ENCODE results near the gene LRFN2.

Gene LRFN2

DNA sequence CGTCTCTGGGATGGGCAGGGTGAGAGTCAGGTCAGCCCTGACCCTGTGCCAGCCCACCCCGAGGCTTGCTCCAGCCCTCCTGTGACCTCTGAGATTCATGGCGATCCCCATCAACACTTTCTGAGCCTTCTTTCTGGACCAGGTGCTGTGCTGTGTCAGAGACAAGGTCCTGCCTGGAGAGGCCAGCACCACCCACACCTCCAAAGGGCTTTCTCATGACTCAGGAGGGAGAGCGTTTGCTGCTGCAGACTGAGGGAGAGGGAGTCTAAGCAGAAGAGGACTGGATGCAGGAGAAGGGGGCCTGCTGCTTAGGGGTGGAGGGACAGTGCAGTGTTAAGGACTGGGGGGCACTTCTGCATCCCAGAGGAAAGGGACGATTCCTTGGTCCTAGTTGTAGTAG lies 193.5 kb downstream of the LRFN2 start:
- DNase-seq = no peak

DNA sequence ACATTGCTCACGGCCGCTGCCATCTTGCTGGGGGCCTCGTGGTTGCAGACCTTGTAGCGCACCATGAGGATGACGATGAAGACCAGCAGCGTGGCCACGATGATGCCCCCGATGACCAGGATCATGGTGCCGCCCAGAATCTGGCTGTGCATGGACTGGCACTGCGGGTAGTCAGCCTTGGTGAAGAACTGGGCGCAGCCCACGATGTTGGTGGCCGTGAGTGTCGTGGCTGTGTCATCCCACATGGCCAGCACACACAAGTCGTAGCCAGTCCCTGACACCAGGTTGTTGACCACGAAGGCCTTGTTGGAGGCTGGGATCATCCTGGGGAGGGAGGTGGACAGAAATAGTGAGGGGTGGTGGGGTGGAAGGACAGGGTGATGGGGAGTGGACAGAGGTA lies 194.6 kb downstream of the LRFN2 start:
- no peak for DNase-seq

DNA sequence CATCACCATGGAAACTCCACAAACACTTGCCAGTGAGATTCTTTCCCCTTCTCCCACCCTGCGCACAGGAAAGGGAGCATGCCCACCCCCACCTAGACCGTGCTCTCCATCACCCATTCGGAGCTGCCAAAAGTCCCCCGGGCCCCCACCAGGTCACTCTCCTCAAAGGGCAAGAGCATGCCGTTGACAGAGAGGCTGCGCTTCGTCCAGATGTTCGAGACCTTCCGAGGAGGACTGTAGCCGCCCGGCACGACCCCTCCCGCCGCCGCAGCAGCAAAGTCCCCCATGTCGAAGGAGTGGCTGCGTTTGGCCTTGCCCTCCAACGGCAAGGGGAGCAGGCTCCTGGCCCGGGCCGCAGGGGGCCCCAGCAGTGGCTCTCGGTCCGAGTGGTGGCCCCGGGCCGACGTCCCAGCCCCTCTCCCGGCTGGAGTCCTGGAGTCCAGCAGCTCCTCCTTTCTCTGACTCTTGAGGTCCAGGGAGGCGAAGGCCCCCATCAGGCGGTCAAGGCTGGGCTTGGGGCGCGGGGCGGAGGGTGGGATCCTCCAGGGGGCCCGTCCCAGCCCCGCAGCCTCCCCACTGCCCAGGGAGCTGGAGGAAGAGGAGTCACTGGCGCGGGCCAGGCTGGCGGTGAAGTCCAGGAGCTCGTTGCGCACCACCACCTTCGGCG lies 195.2 kb downstream of the LRFN2 start:
- DNase-seq = no peak

DNA sequence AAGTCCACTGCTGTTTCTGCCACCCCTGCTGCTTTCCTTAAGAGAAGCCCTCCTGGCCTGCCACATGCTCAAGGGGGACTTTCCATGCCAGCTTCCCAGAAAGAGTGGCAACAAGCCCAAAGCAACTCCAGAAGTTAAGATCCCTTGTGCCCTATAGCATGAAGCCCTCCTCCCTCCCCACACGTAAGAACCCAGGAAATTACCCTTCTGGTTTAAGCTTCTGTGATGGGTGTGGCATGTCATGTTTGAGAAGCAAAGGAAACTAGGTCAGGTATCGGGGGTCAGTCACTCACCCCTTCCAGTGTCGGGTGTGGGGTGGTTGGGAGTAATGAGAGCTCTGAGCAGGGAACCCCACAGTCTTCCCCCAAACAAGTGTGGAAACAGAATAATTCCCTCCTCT lies 196.1 kb downstream of the LRFN2 start:
- no peak for DNase-seq

DNA sequence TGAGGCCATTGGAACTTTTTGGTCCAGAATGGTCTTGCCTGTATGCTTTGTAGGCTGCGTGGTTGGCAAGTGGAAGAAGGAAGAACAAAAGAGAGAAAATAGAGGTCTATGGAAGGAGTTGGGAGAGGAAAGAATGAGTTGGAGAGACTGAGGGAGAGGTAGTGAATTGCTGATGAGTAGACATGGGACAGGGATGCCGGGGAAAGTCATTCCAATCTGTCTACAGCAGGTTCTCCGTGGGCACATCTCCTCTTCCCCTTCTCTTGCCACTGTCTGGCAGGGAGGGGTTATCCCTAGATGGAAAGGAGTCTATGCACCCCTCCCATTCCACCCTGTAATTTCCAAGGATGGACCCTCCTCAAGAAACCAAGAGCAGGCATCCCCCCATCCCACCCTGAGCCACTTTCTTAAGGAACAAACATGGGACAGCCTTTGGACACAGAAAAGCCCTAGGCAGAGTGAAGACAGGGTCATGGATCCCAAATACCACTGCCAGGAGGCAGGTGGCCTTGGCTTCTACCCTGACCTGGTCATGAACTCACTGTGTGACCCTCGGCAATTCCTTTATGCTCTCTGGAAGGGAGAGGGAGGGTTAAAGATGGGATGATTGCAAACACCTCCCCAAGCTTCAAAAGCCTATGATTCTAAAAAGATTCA lies 196.9 kb downstream of the LRFN2 start:
- DNase-seq = no peak

DNA sequence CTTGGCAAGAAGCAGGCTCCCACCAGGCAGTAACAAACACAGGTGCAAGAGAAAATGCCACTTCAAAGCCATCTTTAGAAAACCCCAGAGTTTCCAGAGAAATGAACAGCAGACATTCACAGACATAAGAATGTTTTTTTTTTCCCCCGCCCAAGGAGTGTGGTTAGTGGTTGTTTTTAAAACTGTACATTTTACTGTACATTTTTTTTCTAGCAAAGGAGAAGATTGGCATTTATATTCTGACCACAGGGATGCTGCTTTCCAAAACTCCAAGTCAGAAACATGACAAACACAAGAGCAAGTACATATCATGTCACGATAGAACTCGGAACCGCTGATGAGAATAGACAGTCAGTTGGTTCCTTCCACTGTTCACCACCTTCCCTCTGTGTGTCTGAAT lies 197.9 kb downstream of the LRFN2 start:
- DNase-seq = no peak

DNA sequence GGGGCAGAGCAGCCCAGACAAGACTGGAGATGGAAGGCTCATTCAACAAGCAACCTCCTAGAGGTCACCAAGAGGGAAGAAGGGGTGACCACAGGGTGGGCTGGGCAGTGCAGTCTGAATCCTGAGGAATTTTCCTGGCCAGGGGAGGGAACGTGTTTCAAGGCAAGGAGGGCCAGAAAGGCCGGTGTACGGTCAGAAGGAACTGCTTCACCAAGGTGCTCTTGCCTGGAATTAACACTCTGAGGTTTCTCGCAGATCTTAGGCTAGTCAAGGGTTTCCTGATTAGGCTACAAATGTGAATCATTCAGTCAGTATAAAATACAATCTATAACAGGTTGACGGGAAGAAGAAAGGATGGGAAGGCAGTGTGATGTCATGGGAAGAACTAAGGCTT lies 199.3 kb downstream of the LRFN2 start:
- DNase-seq = no peak

DNA sequence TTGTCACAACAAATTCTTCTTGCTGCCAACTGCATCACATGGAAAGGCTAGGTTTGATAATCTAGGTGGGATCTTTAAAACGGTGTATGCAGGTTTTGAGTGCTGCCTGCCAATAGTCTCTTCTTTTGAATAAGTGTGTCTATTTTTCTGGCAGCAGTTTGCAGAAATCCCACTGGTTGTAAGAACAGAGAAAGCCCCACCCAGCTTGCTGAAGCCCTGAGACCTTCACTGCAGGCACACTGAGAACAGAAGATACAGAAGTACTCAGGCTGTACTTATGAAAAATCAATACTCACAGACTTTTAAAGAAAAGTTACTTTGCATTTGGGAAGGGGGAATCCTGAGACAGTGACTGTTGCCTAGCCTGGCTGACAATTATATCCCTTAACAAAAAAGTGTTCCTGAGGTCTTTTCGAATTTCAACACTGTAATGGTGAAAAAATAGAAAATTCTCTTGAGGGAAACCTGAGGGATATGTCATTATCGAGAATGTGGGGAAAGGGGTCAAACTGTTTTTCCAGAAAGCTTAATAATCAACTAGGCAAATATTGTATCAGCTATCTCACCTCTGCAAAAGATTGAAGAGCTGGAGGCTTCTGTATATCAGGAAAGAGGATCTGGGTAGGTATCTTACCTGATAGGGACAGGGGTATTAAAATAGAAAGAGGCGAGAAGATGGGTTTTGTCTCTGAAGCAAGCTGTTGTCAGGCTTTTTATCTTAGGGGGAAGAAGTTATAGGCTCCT lies 199.9 kb downstream of the LRFN2 start:
- no peak for DNase-seq

DNA sequence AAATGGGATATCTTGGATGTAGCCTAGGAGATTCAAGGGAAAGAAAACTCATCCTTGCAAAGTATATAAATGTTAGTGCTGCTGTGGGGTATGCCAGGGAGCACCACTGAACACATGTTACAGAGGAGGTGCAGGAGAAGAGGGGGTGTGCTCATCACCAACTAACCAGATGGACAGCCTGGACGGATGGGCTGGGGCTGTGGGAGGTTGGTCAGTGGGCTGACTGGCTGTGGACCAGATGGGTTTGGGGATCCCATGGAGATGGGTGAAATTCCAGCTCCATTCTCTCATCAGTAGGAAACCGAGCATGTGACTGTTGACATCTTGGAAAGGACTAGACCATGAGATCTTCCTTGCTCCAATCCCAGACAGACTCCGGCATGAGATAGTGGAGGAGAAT lies 201.0 kb downstream of the LRFN2 start:
- DNase-seq = no peak

DNA sequence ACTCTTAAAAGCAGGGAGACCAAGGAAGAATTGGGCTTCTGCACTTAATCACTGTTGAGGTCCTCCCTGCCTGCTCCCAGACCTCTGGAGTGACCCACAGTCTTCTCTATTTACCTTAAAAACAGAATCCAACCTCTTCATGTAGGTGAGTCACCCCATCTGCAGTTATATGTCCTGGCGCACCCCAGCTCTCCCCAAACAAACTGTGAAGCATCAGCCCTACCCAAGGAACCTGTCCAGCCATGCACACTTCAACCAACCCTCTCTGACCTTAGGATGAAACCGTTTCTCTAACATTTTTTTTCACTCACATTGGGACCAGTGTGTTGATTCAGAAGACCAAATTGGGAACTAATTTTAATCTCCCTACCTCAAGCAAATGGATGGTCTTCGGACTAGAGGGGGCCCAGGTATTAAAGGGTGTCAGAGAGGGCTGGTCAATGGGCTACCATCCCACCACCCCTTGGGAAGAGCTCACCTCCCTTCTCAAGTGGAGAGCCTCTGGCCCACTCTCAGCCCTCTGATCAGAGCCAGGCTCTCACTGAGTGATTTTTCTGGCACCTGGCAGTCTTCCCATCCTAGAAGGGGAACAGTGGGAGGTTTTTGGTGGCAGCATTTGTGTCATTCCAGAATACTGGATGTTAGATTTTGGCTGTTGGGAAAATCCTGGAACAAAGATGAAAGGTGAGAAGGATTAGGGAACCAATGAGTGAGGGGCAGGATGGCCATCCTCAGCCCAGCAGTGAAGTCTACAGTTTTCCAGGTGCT lies 203.6 kb downstream of the LRFN2 start:
- no peak for DNase-seq

DNA sequence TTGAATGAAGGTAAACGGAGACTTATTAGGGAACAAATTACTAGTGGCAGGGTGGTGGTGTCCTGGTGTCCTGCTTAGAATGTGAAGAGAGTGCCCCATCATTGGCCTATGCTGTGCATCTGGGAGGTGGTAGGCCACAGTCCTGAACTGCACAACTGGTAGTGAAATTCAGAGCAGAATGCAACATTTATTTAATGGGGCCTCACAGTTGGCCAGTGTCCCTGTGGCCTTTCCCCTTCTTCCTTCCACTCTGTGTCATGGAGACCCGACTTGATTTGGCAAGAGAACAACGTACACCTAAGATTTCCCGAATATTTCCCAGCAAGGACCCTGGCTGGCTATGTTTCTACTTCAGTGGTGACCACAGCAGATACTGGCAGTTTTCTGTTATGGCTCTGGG lies 206.9 kb downstream of the LRFN2 start:
- DNase-seq = no peak

DNA sequence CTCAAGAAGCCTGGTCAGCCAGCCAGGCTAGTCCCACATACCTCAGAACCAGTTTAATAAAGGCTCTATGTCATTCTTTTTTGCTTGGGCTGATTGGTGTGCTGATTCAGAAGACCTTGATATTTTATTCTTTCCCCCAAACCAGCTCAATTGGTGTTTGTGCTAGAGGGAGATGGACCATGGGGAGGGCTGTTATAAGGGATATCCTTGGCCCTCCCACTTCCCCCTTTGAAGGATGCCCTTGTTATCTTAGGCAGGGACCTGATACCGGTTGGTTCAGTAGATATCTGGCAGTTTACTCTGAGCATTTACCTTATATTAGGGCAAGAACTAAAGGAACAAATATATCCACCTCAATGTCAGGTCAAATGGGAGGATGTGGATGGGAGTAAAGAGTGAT lies 207.4 kb downstream of the LRFN2 start:
- no peak for DNase-seq

DNA sequence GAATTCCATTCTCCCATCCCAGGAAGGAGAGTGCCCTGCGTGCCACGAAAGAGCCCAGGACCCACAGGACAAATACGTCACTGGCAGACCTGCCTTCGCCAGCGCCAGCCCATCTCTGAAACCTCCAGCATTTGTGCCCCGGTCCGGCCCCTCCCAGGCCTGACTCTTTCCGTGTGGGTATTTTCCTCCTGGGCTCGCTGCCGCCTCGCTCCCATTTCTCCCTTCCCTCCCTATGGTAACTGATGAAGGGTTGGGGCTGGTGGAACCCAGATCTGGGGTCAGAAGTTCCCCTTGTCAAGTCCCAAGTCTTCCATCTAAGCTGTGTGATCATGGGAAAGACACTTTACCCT lies 208.5 kb downstream of the LRFN2 start:
- no peak for DNase-seq

DNA sequence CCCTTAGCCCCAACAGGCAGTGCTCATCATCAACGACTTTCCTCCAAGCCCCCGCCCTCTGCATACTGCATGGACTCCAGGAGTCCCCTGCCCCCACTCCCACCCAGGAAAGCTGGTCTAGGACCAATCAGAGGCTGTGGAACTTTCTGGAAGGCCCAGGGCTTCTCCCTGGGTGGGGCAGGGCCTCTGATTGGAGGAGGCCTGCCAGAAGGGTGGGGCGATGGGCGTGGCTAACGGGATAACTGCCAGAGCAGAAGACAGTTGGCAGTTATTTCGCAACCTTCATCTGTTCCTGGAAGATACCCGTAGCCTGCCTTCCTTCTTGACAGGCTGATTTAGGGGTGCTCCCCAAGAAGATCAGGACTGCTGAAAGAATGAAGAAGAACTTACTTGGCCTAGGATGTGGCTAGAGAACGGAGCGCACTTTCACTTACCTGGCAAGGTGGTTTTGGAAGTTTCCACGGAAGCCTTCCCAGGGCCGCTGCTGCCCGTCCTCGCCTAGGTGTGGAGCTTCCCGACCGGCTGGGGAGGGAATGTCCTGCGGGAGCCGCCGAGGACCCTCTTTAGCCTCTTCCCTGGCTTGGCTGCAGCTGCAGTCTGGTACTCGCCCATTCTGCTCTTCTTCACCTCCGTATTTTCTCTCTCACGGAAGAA lies 209.0 kb downstream of the LRFN2 start:
- DNase-seq = peak; percentile 20

DNA sequence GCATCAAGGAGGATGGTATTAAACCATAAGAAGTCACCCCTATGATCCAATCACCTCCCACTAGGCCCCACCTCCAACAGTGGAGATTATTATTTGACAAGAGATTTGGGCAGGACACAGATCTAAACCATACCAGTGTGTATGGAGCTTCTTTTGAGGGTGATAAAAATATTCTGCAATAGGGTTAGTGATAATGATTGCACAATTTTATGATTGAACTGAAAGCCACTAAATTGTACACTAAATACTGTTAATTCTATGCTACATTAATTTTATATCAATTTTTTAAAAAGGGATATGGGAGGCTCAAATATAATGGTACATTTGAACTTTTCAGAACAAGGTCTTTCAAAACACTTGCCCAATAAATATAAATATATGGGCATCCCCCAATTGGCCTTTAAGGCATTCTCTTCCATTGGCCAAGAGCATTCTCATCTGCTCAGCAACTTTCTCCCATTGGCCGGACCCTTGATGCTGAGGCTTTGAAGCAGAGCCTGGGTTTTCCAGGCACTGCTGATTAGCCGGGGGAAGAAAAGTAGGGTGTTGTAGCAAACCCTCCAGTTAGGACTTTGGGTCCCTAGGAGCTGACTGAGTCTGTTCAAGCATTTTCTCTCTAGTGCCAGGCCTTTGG lies 209.9 kb downstream of the LRFN2 start:
- no peak for DNase-seq

DNA sequence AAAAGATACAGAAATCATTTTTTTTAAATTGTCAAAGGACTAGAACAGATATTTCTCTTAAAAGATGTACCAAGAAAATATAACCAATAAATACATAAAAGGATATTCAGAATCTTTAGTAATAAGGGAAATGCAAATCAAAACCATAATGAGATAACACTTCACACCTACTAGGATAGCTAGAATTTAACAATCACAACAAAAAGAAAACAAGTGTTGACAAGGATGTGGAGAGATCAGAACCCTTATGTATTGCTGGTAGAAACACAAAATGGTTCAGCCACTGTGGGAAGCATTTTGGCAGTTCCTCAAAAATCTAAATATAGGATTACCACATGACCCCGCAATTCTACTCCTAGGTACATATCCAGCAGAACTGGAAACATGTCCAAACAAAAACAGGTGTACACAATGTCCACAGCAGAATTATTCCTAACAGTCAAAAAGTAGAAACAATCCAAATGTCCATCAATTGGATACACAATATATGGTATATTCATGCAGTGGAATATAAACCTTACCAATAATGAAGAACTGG lies 211.0 kb downstream of the LRFN2 start:
- DNase-seq = no peak

DNA sequence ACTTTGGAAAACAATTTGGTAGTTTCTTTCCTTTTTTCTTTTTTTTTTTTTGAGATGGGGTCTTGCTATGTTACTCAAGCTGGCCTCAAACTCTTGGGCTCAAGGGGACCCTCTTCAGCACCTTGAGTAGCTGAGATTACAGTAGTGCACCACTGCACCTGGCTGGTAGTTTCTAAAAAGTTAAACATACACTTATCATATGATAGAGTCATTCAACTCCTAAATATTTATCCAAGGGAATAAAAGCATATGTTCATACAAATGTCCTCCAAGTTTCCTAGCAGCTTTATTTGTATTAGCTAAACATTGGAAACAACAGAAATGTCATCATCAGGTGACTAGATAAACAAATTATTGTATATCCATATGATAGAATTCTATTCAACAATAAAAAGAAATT lies 213.9 kb downstream of the LRFN2 start:
- no peak for DNase-seq

DNA sequence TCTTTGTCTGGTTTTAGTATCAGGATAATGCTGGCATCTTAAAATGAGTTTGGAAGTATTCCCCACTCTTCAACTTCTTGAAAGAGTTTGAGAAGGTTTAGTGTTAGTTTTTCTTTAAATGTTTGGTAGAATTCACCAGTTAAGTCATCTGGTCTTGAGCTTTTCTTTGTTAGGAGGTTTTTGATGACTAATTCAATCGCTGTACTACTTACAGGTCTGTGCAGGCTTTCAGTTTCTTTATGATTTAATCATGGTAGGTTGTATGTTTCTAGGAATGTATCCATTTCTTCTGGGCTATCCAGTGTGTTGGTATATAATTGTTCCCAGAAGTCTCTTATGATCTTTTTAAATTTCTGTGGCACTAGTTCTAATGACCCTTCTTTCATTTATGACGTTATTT lies 215.5 kb downstream of the LRFN2 start:
- no peak for DNase-seq

DNA sequence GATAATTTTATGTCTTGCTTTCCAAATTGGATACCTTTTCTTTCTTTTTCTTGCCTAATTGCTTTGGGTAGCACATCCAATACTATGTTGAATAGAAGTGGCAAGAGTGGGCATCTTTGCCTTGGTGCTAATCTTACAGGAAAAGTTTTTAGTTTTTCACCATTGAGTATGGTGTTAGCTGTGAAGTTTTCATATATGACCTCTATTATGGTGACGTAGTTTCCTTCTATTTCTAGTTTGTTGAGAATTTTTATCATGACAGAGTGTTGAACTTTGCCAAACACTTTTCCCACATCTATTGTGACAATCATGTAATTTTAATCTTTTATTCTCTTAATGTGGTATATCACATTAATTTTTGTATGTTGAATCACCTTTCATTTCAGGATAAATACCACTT lies 216.1 kb downstream of the LRFN2 start:
- no peak for DNase-seq

DNA sequence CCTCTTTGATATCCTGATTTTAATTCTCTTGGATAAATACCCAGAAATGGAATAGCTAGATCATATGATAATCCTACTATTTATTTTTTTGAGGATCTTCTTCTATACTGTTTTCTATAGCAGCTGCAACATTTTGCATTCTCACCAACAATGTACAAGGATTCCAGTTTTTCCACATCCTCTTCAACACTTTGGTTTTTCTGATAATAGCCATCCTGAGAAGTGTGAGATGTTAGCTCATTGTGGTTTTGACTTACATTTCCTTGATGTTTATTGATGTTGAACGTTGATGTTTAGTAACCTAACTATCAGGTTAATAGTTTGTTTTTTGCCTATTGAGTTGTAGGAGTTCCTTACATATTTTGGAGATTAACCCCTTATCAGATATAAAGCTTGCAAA lies 217.3 kb downstream of the LRFN2 start:
- no peak for DNase-seq

DNA sequence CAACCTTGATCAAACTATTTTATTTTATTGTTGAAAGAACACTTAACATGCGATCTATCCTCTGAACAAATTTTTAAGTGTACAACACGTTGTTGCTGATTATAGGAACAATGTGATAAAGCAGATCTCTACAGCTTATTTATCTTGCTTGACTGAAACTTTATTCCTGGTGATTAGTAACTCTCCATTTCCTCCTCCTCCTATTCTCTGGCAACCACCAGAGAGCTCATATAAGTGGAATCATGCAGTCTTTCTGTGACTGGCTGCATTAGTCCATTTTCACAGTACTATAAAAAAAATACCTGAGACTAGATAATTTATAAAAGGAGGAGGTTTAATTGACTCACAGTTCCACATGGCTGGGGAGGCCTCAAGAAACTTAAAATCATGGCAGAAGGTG lies 218.1 kb downstream of the LRFN2 start:
- no peak for DNase-seq

DNA sequence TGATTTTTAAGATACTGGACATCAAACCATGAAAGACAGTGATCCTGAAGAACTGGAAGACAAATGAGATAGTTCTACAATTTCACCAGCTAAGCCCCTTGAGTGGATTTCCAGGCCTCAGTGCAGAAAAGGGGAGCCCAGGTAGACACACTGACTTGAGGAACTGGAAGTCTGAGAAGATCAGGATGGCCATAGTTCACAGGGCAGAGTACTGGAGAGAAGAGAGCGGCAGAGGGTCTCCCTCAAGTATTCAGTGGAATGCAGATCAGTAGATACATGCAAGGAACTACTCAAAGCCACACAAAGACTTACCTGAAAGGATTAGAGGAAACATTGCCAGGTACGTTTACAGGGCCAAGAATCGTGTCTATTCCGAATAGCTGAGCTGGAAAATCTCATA lies 224.3 kb downstream of the LRFN2 start:
- no peak for DNase-seq
